ENCODE data around the gene SGSM2.
A peak's percentile ranks its signal among the peaks of the same experiment; 100 is the strongest.

SGSM2 gene

GRCh38 chr17:2390199-2390836 is 53.0 kb downstream of the SGSM2 start:
- DNase-seq (ENCODE audit: insufficient read length) (no peak), FAIRE-seq (no peak)
- TF ChIP-seq POLR2AphosphoS5 (IDR thresholded peaks at IDR 0.05; ENCODE audit: low read depth, low read length) (no peak), POLR2A (IDR thresholded peaks at IDR 0.05; ENCODE audit: low read depth, low read length) (no peak), TAF1 (IDR thresholded peaks at IDR 0.05; ENCODE audit: borderline replicate concordance, low read depth, low read length) (no peak)

- no peak for FAIRE-seq
- DNase-seq (ENCODE audit: insufficient read length) = no peak
- TF ChIP-seq TAF1 (IDR thresholded peaks at IDR 0.05; ENCODE audit: borderline replicate concordance, low read depth, low read length) (no peak), POLR2A (IDR thresholded peaks at IDR 0.05; ENCODE audit: low read depth, low read length) (no peak), POLR2AphosphoS5 (IDR thresholded peaks at IDR 0.05; ENCODE audit: low read depth, low read length) (no peak)
Observed at GRCh38 chr17:2391597-2392251, 54.4 kb downstream of the SGSM2 start.

GRCh38 chr17:2392252-2393173 is 55.2 kb downstream of the SGSM2 start:
- no peak for TF ChIP-seq TAF1 (IDR thresholded peaks at IDR 0.05; ENCODE audit: borderline replicate concordance, low read depth, low read length)
- TF ChIP-seq POLR2AphosphoS5 (IDR thresholded peaks at IDR 0.05; ENCODE audit: low read depth, low read length) = peak; percentile 69
- peak; percentile 75 for TF ChIP-seq POLR2A (IDR thresholded peaks at IDR 0.05; ENCODE audit: low read depth, low read length)
- DNase-seq (ENCODE audit: insufficient read length) = peak; percentile 92
- FAIRE-seq = no peak

- peak; percentile 98 for FAIRE-seq
- peak; percentile 91 for DNase-seq (ENCODE audit: insufficient read length)
- TF ChIP-seq TAF1 (IDR thresholded peaks at IDR 0.05; ENCODE audit: borderline replicate concordance, low read depth, low read length) = no peak
Observed at GRCh38 chr17:2393174-2393953, 56.1 kb downstream of the SGSM2 start.

GRCh38 chr17:2393954-2394749 is 56.9 kb downstream of the SGSM2 start:
- TF ChIP-seq TAF1 (IDR thresholded peaks at IDR 0.05; ENCODE audit: borderline replicate concordance, low read depth, low read length) (no peak), POLR2A (IDR thresholded peaks at IDR 0.05; ENCODE audit: low read depth, low read length) (no peak), POLR2AphosphoS5 (IDR thresholded peaks at IDR 0.05; ENCODE audit: low read depth, low read length) (no peak)
- FAIRE-seq (peak; percentile 40), DNase-seq (ENCODE audit: insufficient read length) (no peak)

GRCh38 chr17:2394775-2395201 is 57.5 kb downstream of the SGSM2 start:
- no peak for TF ChIP-seq TAF1 (IDR thresholded peaks at IDR 0.05; ENCODE audit: borderline replicate concordance, low read depth, low read length)
- no peak for TF ChIP-seq POLR2AphosphoS5 (IDR thresholded peaks at IDR 0.05; ENCODE audit: low read depth, low read length)
- no peak for TF ChIP-seq POLR2A (IDR thresholded peaks at IDR 0.05; ENCODE audit: low read depth, low read length)
- DNase-seq (ENCODE audit: insufficient read length) (no peak), FAIRE-seq (no peak)

GRCh38 chr17:2395258-2396181 is 58.2 kb downstream of the SGSM2 start:
- TF ChIP-seq TAF1 (IDR thresholded peaks at IDR 0.05; ENCODE audit: borderline replicate concordance, low read depth, low read length) (no peak), POLR2A (IDR thresholded peaks at IDR 0.05; ENCODE audit: low read depth, low read length) (no peak), POLR2AphosphoS5 (IDR thresholded peaks at IDR 0.05; ENCODE audit: low read depth, low read length) (no peak)
- DNase-seq (ENCODE audit: insufficient read length) (no peak), FAIRE-seq (no peak)

- FAIRE-seq (no peak), DNase-seq (ENCODE audit: insufficient read length) (no peak)
- TF ChIP-seq POLR2A (IDR thresholded peaks at IDR 0.05; ENCODE audit: low read depth, low read length) = no peak
- no peak for TF ChIP-seq TAF1 (IDR thresholded peaks at IDR 0.05; ENCODE audit: borderline replicate concordance, low read depth, low read length)
Observed at GRCh38 chr17:2396192-2396567, 58.9 kb downstream of the SGSM2 start.

GRCh38 chr17:2396568-2397246 is 59.4 kb downstream of the SGSM2 start:
- FAIRE-seq (peak; percentile 95), DNase-seq (ENCODE audit: insufficient read length) (no peak)
- TF ChIP-seq POLR2A (IDR thresholded peaks at IDR 0.05; ENCODE audit: low read depth, low read length) (peak; percentile 29; the same call in 1 of the 2 replicates), TAF1 (IDR thresholded peaks at IDR 0.05; ENCODE audit: borderline replicate concordance, low read depth, low read length) (no peak)
